Activated T-cell treated with anti-CD3 and anti-CD28 coated beads, Interleukin-2, amount 50 U/mL, for 1 hour (primary cell): ENCODE results near the gene ZSWIM8.

ENCODE experiments used
- DNase-seq: peaks from one replicate; pipeline ENCODE4 v3.0.0-alpha.2; 2020

Gene ZSWIM8

DNA sequence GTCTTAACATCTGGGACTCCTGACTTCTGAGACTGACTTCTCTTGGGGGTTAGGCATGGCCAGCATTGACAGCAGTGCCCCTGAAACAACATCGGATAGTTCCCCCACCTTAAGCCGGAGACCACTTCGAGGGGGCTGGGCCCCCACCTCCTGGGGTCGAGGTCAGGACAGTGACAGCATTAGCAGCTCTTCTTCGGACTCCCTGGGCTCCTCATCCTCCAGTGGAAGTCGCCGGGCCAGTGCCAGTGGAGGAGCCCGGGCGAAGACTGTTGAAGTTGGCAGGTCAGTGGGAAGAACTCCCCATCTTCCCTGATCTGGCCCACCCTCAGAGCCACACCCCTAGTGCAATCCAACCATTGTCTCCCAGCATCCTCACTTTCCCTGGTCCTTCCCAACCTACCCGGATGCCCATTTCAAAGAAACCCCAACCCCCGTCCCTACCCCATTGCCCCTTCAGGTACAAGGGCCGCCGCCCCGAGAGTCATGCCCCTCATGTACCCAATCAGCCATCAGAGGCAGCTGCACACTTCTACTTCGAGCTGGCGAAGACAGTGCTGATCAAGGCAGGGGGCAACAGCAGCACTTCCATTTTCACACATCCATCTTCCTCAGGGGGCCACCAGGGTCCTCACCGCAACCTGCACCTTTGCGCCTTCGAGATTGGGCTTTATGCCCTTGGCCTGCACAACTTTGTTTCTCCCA lies 12.1 kb downstream of the ZSWIM8 start:
- no peak for DNase-seq

DNA sequence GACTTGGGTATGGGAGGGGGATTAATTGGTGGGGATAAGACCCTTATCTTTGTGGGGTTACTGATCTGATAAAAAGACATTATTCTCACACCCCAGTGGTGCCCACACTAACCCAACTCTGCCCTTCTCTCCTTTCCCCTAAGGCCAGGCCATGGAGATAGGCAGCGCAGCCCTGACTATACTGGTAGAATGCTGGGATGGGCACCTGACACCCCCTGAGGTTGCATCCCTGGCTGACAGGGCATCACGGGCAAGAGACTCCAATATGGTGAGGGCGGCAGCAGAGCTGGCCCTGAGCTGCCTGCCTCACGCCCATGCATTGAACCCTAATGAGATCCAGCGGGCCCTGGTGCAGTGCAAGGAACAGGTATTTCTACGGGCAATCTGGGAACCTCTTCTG lies 12.7 kb downstream of the ZSWIM8 start:
- no peak for DNase-seq

DNA sequence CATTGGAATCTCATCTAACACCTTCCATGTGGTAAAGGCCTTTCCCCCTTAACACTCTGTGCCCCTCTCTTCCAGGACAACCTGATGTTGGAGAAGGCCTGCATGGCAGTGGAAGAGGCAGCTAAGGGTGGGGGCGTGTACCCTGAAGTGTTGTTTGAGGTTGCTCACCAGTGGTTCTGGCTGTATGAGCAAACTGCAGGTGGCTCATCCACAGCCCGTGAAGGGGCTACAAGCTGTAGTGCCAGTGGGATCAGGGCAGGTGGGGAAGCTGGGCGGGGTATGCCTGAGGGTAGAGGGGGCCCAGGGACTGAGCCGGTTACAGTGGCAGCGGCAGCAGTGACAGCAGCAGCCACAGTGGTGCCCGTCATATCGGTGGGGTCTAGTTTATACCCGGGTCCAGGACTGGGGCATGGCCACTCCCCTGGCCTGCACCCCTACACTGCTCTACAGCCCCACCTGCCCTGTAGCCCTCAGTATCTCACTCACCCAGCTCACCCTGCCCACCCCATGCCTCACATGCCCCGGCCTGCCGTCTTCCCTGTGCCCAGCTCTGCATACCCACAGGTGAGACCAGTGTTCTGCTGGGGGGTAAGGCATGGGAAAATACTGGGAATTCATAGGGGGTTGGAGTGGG lies 13.6 kb downstream of the ZSWIM8 start:
- no peak for DNase-seq

DNA sequence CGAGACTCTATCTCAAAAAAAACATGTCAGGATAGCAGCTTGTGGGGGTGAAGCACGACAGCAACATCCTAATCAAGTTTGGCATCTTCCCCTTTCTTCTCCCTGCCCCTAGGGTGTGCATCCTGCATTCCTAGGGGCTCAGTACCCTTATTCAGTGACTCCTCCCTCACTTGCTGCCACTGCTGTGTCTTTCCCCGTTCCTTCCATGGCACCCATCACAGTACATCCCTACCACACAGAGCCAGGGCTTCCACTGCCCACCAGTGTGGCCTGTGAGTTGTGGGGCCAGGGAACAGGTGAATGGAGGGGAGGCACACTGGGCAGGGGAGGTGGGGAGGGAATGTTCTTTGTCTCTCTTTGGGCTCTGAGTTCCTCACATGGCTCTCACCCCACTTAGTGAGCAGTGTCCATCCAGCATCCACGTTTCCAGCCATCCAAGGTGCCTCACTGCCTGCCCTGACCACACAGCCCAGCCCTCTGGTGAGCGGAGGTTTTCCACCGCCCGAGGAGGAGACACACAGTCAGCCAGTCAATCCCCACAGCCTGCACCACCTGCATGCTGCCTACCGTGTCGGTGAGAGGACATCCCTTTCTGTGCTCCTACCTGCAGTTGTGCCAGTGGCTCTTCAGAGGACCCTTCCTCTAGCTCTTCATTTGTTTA lies 14.6 kb downstream of the ZSWIM8 start:
- DNase-seq: no peak

- DNase-seq: no peak
Observed at GRCh38 chr10:73800560-73801252, 15.3 kb downstream of the ZSWIM8 start.

- DNase-seq: no peak
Observed at GRCh38 chr10:73801253-73801590, 15.8 kb downstream of the ZSWIM8 start.

GRCh38 chr10:73802276-73802991 lies 17.0 kb downstream of the ZSWIM8 start:
- DNase-seq: no peak

- DNase-seq: no peak
Observed at GRCh38 chr10:73803680-73804286, 18.4 kb downstream of the ZSWIM8 start.

DNA sequence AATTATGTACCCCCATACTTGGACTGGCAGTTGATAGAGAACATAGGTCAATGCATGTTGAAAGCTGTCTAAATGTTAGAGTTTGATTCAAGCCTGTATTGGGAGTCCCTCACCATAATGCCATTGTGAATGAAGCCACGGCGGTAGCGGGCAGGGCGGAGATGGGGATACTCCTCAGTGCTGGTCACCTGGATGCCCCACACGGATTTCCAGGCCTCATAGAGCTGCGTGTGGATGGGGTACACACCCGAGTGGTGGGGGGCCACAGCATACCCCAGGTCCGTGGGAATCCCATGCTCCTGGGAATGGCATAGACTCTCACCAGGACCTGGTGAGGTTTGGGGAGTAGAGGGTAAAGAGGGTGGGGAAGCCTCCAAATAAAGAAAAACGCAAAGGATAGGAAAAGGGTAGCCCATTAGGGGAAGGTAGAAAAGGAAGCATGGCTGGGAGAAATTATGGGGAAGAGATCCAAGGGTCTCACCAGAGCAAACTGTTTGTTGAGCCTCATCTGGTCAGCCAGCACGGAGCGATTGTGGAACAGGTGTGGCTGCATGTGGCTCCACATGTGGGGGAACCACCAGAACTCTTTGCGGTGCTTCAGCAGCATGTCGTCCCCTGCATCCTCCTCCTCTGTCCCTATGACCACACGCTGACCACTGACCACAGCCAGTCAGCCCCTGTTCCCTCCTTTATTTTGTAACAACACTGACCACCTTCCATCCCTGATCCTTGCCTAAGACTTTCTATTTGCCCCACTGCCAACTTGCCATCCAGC lies 21.0 kb downstream of the ZSWIM8 start:
- no peak for DNase-seq

DNA sequence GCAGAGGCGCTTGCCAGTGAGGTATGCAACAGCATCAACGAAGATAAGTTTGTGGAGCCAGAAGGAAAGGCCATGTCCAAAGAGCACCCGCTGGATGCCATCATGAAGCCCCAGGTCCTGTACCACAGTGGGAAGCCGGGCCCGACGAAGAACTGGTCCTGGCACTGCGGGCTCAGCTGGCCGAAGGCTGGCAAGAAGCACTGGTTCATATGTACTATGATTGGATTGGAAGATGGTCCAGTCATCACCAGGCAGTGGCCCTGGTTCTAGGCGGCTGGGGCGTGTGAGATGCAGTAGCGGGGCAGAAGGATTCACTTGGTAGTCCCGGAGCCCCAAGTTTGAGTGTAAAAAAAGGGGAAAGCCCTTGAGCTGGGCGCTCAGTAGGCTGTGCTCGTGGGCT lies 22.1 kb downstream of the ZSWIM8 start:
- no peak for DNase-seq

DNA sequence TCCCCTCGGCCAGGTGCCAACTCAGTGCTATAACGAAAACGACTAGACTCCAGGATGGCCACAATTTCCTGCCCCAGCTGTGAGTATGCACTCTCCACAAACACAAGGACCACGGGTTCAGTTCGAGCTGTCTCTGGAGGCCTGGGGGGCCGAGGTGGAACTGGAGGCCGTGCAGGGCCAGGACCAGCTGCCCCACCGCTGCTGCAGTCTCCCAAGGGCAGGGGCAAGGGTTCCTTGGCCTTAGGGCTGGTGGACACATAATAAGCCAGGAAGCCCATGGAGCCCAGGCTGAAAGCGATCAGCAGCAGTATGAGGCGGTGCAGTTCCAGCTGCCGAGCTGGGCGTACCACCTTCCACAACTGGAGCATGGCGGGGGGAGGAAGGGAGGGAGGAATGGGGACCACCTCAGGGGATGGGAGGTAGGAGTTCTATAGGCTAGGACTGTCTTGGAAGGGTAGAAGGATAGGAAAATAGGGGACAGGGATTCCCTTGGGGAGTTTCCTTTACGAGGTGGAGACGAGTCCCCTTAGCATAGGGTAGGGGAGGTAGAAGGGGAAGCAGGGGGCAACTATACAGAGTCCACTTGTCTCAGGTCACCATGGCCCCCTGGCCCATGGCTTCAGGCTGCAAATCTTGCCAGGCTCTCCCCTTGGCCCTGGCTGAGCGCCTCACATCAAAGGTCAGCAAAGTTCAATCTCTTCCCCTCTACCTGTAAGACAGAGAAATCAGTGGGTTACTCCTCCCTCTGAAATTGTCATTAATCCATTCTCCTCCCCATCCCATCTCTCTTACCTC lies 22.8 kb downstream of the ZSWIM8 start:
- DNase-seq: no peak

GRCh38 chr10:73809061-73809818 lies 23.8 kb downstream of the ZSWIM8 start:
- DNase-seq: no peak

DNA sequence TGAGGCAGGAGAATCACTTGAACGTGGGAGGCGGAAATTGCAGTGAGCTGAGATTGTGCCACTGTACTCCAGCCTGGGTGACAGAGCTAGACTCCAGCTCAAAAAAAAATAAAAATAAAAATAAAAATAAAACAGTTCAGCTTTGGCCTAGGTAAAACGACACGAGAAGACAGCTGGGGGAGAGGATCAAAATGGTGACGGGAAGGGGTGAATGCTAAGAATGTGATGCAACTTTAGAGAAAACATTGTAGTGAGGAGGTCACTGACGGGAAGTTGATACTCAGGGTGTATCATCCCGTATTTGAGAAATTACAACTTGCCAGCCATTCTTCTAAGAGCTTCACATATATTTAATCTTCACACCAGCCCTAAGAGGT lies 24.9 kb downstream of the ZSWIM8 start:
- DNase-seq: no peak

- DNase-seq: no peak
Observed at GRCh38 chr10:73810735-73811465, 25.5 kb downstream of the ZSWIM8 start.

DNA sequence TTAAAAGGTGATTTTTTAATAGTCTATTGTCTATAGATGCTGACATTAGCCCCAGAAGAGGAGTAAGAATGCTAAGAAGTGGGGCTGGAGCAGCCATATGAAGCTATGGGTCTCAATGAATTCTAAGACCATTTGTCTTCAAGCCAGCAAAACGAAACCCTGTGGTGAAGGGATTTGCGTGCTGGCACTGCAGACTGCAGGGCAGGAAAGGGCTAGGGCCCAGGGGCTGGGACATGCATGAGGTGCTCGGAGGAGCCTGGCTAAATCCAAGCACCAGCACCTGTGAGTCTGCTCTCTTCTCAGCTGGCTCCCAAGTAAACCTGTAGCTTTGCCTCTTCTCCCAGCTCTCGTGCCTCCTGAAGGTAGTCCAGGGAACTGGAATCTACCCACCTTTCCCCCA lies 27.3 kb downstream of the ZSWIM8 start:
- DNase-seq: no peak

DNA sequence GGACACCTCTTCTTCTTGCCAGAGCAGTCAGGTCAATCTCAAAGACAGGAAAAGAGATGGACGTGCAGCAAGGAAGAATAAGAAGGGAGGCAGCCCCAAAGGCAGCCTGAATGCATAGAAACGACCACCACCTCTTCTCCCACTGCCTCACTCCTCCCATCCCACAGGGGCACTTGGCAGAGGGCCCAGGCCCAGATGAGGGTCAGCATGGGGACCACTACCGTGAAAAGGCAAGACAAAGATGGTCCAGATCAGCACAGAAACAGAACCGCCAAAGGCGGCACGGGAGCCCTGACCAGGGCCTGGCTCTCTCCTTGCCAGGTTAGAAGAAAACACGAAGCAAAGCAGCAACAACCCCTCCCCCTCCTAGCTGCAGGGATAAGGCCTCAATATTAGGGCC lies 27.9 kb downstream of the ZSWIM8 start:
- DNase-seq: no peak

DNA sequence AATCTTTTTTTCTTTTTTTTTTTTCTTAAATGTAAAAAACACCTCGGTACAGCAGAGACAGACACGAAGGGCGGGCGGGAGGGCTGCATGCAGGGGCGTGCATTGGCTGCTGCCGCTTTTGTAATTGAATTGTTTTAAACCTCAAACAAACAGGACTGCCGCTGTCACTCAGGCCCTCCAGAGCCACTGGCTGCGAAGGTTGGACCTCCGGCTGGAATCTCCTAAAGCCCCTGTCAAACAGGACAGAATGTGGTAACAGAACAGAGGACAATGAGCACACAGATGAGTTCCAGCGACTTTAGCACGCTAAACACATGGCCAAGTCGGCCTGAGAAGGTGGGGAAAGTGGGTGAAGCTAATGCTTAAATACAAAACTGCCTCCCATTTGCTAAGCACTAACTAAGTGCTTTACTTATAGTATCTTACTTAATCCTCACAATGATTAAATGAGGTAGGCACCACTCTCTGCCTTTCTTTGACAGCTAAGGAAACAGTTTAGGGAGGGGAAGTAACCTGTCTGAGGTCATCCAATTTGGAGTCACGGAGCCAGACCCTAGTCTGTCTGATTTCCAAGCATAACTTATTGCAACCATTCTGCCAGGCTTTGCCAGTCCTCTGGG lies 29.0 kb downstream of the ZSWIM8 start:
- DNase-seq: no peak

GRCh38 chr10:73814896-73815718 lies 29.7 kb downstream of the ZSWIM8 start:
- DNase-seq: no peak
